H7 (cell line): Measurements from ENCODE around the gene MAML2. TPM values are rescaled to one million over a fixed set of nuclear protein-coding genes. Genes with fewer than 3 reads are reported as not detected.
"Not testable (repeated sequence)": the region's sequence is repeated elsewhere in the genome, so short reads cannot be mapped to it uniquely, and the experiment has no call there.

Experiments
- DNase-seq: peaks from one replicate; pipeline ENCODE4 v3.0.0; 2012
- H3K27me3 ChIP-seq: 2 replicates; pipeline ENCODE4 v1.6.0; 2011; ENCODE audit warnings: mild to moderate bottlenecking, low read length; ENCODE audit not compliant: control insufficient read depth, insufficient read depth
- H3K36me3 ChIP-seq: replicated peaks from 2 replicates; pipeline ENCODE4 v1.5.1; 2011; ENCODE audit warnings: low read length; ENCODE audit not compliant: control insufficient read depth, insufficient read depth
- H3K4me3 ChIP-seq: 2 replicates; pipeline ENCODE4 v1.5.1; 2011; ENCODE audit warnings: low read depth, mild to moderate bottlenecking, control low read depth, low read length, moderate library complexity; ENCODE audit not compliant: insufficient read depth
- total RNA-seq: library from RNA; depleted of rRNA; stranded (reverse); fragments of >200 nt; shearing (Covaris generic); gene quantifications from 2 replicates; pipeline ENCODE4 v1.2.3, GENCODE V29; 2014

Gene MAML2
- total RNA-seq, 1 experiment from 2014 or later: 3.6 TPM

- no peak for DNase-seq
- Histone ChIP-seq H3K36me3 (no peaks in the 10 kb centered on the region), H3K4me3 (no peak overlapping the region), H3K27me3 (no peaks in the 10 kb centered on the region)
These were observed 41.2 kb downstream of the MAML2 start for GRCh38 chr11:96301818-96302217.

DNA sequence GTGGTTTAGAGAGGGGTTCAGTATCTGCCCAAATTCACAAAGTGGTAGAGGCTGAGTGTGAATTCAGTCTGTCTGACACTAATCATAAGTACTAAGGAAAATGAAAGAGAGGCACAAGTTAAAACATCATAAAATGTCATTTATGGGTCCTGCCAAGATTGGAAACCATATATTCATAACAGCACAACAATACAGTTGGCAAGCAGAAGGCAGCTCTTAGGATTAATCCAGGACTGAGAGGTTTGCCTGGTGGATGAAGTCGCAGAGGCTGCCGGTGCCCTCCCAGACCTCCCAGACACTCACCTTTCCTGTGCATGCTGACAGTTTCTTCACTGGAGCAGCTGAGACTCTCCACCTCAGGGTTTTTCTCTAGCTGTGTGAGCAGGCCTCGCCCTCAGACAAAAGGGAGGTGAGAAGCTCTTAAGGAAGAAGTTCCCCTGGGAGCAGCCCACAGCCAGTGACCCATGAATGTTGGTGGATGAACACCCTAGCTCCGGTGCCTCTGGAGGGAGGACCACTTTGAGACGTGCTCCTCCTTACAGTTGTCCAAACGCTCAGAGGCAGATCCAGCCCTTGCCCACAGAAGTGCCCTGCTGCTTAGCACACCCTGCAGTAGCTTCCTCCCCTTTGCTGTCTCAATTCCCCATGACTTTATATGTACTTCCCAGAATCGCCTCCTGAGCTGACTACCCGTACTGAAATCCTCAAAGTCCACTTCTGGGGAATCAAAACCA lies 43.7 kb downstream of the MAML2 start:
- Histone ChIP-seq H3K27me3 (no peaks in the 10 kb centered on the region), H3K36me3 (no peaks in the 10 kb centered on the region), H3K4me3 (no peak overlapping the region)
- DNase-seq: no peak

DNA sequence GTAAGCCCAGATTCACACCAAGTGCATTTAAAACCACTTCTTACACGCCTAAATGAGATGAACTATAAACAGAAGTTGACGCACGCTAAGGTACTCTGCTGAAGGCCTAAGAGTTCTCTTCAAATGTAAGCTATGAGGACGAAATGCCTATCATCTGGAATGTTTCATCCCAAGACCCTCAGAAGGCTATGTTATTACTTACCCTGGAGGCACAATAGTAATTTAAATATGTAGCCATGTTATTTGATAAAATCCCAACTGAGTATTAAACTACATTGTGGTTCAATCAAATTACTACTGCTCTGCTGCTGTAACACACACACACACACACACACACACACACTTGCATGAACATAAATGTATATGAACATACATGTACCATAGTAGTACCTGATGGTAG lies 47.6 kb downstream of the MAML2 start:
- Histone ChIP-seq H3K27me3 (no peaks in the 10 kb centered on the region), H3K36me3 (no peaks in the 10 kb centered on the region), H3K4me3 (no peak overlapping the region)
- no peak for DNase-seq

GRCh38 chr11:96294289-96294688 lies 48.7 kb downstream of the MAML2 start:
- no peak for DNase-seq
- H3K27me3 ChIP-seq: no peaks in the 10 kb centered on the region
- H3K4me3 ChIP-seq: no peak overlapping the region
- no peaks in the 10 kb centered on the region for H3K36me3 ChIP-seq

GRCh38 chr11:96293598-96294021 lies 49.4 kb downstream of the MAML2 start:
- H3K36me3 ChIP-seq: no peaks in the 10 kb centered on the region
- H3K4me3 ChIP-seq: no peak overlapping the region
- no peaks in the 10 kb centered on the region for H3K27me3 ChIP-seq
- DNase-seq: no peak

GRCh38 chr11:96293109-96293508 lies 49.9 kb downstream of the MAML2 start:
- H3K4me3 ChIP-seq: no peak overlapping the region
- H3K27me3 ChIP-seq: no peaks in the 10 kb centered on the region
- DNase-seq: no peak
- H3K36me3 ChIP-seq: no peaks in the 10 kb centered on the region

GRCh38 chr11:96292291-96293010 lies 50.5 kb downstream of the MAML2 start:
- DNase-seq: no peak
- no peaks in the 10 kb centered on the region for H3K27me3 ChIP-seq
- H3K4me3 ChIP-seq: no peak overlapping the region
- H3K36me3 ChIP-seq: no peaks in the 10 kb centered on the region

- H3K4me3 ChIP-seq: no peak overlapping the region
- no peak for DNase-seq
- no peaks in the 10 kb centered on the region for H3K36me3 ChIP-seq
- no peaks in the 10 kb centered on the region for H3K27me3 ChIP-seq
These were observed 52.4 kb downstream of the MAML2 start for GRCh38 chr11:96290631-96291030.

- Histone ChIP-seq H3K36me3 (no peaks in the 10 kb centered on the region), H3K27me3 (no peaks in the 10 kb centered on the region), H3K4me3 (no peak overlapping the region)
- DNase-seq: no peak
These were observed 53.0 kb downstream of the MAML2 start for GRCh38 chr11:96290031-96290430.

DNA sequence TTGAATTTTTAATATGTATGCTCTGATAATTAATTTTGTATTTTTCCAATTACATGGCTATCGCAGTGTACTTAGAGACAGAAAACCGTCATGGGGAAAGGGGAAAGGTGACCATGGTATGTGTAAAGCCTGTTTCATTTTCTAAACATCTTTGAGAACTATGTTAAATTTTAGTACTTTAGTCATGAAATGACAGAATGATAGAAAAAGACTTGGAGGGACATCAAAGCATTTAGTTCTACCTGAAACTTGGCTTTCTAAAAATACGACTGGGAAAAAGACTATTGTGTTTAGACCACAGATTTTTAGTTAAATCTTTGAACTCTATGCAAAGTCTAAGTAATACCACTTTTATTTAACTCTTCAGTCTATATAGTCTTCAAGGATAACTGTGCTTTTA lies 54.1 kb downstream of the MAML2 start:
- Histone ChIP-seq H3K27me3 (no peaks in the 10 kb centered on the region), H3K36me3 (no peaks in the 10 kb centered on the region)

DNA sequence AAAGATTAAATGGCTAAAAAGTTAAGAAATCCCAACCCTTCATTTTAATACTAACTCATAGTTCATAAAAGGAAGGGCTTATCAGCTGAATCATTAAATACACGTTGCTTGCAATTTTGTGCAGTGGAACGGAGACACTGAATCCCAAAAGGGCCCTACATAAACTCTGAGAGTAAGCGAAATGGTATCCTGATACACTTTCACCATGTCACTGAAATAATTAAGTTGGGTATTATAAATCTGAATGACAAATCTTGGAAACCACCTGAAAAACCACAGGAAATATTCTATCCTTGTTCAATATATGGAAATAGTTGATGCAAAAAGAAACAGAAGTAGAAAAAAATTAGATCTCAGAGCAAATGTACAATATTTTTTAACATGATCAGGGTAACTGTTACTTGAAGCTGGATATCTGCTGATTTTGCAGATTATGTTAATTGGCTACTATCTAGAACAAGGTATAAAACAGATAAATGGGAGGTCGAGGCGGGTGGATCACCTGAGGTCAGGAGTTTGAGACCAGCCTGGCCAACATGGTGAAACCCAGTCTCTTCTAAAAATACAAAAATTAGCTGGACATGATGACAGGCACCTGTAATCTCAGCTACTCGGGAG lies 55.1 kb downstream of the MAML2 start:
- no peaks in the 10 kb centered on the region for H3K27me3 ChIP-seq
- H3K36me3 ChIP-seq: no peaks in the 10 kb centered on the region
- DNase-seq: no peak
- H3K4me3 ChIP-seq: no peak overlapping the region

More for the DNA sequence above, 54.1 kb downstream of the MAML2 start:
- DNase-seq: no peak
- H3K4me3 ChIP-seq: no peak overlapping the region

GRCh38 chr11:96285985-96286384 lies 57.0 kb downstream of the MAML2 start:
- not testable (repeated sequence) for DNase-seq, H3K4me3 ChIP-seq, H3K27me3 ChIP-seq, H3K36me3 ChIP-seq

- no peaks in the 10 kb centered on the region for H3K27me3 ChIP-seq
These were observed 58.1 kb downstream of the MAML2 start for GRCh38 chr11:96284917-96285316.

GRCh38 chr11:96284401-96284800 lies 58.6 kb downstream of the MAML2 start:
- Histone ChIP-seq H3K4me3 (no peak overlapping the region), H3K27me3 (no peaks in the 10 kb centered on the region), H3K36me3 (no peaks in the 10 kb centered on the region)
- DNase-seq: no peak

More at GRCh38 chr11:96284917-96285316, 58.1 kb downstream of the MAML2 start:
- Histone ChIP-seq H3K4me3 (no peak overlapping the region), H3K36me3 (no peaks in the 10 kb centered on the region)
- no peak for DNase-seq

GRCh38 chr11:96282625-96283220 lies 60.3 kb downstream of the MAML2 start:
- Histone ChIP-seq H3K4me3 (no peak overlapping the region), H3K36me3 (no peaks in the 10 kb centered on the region), H3K27me3 (no peaks in the 10 kb centered on the region)
- no peak for DNase-seq
